Prostate gland (tissue), 2 donors: Measurements from ENCODE around the gene SFMBT1.

Experiments used
- POLR2A ChIP-seq: fragments of 450-650 bp; IDR thresholded peaks from one replicate; pipeline ENCODE4 v1.6.1; 2016; ENCODE audit warnings: antibody characterized with exemption, mild to moderate bottlenecking
- POLR2AphosphoS5 ChIP-seq: sonication (generic); formaldehyde crosslinking; IDR thresholded peaks from one replicate; pipeline ENCODE4 v1.6.1; 2017; ENCODE audit warnings: antibody characterized with exemption
- TF ChIP-seq, protein P1 (sequence below), 4 experiments: fragments of 200-600 bp in 2 of 4; fragments of 450-650 bp in 2 of 4; sonication (generic) in 2 of 4; IDR thresholded peaks; 1 replicate in 3 of 4; 2 replicates in 1 of 4; pipeline ENCODE4 v1.5.1; 2016 to 2019; ENCODE audit warnings: antibody characterized with exemption in 4 of 4, mild to moderate bottlenecking in 2 of 4, moderate library complexity in 2 of 4

DNA sequence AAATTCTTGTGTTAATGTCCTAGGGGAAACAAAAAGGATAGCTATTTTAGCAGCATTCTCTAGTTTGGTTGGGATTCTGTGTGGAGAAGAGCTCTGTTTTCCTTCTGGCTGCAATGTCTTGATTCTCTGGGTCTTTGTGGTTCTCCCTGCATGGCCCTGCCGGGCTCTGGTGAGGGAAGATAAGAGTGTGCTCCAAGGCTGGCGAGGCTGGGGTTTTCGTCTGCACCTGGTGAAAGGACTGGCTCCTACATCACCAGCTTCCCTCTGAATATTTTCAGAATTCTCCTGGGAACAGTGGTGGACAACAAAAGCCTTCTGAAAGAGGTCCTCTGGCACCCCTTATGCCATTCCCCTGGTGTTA is 38.1 kb upstream of the SFMBT1 start:
- TF ChIP-seq, protein P1, sequence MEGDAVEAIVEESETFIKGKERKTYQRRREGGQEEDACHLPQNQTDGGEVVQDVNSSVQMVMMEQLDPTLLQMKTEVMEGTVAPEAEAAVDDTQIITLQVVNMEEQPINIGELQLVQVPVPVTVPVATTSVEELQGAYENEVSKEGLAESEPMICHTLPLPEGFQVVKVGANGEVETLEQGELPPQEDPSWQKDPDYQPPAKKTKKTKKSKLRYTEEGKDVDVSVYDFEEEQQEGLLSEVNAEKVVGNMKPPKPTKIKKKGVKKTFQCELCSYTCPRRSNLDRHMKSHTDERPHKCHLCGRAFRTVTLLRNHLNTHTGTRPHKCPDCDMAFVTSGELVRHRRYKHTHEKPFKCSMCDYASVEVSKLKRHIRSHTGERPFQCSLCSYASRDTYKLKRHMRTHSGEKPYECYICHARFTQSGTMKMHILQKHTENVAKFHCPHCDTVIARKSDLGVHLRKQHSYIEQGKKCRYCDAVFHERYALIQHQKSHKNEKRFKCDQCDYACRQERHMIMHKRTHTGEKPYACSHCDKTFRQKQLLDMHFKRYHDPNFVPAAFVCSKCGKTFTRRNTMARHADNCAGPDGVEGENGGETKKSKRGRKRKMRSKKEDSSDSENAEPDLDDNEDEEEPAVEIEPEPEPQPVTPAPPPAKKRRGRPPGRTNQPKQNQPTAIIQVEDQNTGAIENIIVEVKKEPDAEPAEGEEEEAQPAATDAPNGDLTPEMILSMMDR (IDR thresholded peaks at IDR 0.05): no peak
- TF ChIP-seq POLR2AphosphoS5: no peak
- TF ChIP-seq POLR2A: no peak
